G401 (cell line): ENCODE results near the gene OR2D2. TPM values are rescaled to one million over a fixed set of nuclear protein-coding genes. Genes with fewer than 3 reads are reported as not detected.
"Not testable (repeated sequence)": the region's sequence is repeated elsewhere in the genome, so short reads cannot be mapped to it uniquely, and the experiment has no call there.

Experiments used
- DNase-seq: peaks from one replicate; pipeline ENCODE4 v3.0.0-alpha.2; 2015; ENCODE audit warnings: low spot score
- in situ Hi-C: cut with HindIII; loops from 2 replicates; pipeline ENCODE4 v1.10.0; 2016; ENCODE audit warnings: low sequenced_read_pairs, mixed read lengths
- total RNA-seq: library from RNA; depleted of rRNA; stranded (reverse); fragments of >200 nt; shearing (Covaris generic); gene quantifications from 2 replicates; pipeline ENCODE4 v1.2.3, GENCODE V29; 2014

The OR2D2 gene
- total RNA-seq, 1 experiment from 2014 or later, result not detected

GRCh38 chr11:6889835-6890234 lies 2.5 kb downstream of the OR2D2 start:
- in situ Hi-C loops, result no loop called here

GRCh38 chr11:6888830-6889229 lies 3.5 kb downstream of the OR2D2 start:
- no peak for DNase-seq
- in situ Hi-C loops, result no loop called here

More at GRCh38 chr11:6889835-6890234, 2.5 kb downstream of the OR2D2 start:
- no peak for DNase-seq

GRCh38 chr11:6887711-6888110 lies 4.6 kb downstream of the OR2D2 start:
- in situ Hi-C loops, DNase-seq: not testable (repeated sequence)

GRCh38 chr11:6882751-6883150 lies 9.5 kb downstream of the OR2D2 start:
- in situ Hi-C loops, result no loop called here
- no peak for DNase-seq

- no peak for DNase-seq
- in situ Hi-C loops, result no loop called here
Observed at GRCh38 chr11:6876914-6877313, 15.4 kb downstream of the OR2D2 start.

GRCh38 chr11:6876325-6876724 lies 16.0 kb downstream of the OR2D2 start, which contains the start of gene OR10A4:
Gene OR10A4, plus strand, starts transcription at chr11:6876625. Its CDS starts 23 bp downstream, at chr11:6876648.
- no peak for DNase-seq
- in situ Hi-C loops, result no loop called here

GRCh38 chr11:6875761-6876160 lies 16.5 kb downstream of the OR2D2 start:
- DNase-seq, result no peak

GRCh38 chr11:6871278-6871677 lies 21.0 kb downstream of the OR2D2 start:
- in situ Hi-C loops, result no loop called here
- no peak for DNase-seq

More at GRCh38 chr11:6875761-6876160, 16.5 kb downstream of the OR2D2 start:
- in situ Hi-C loops, result no loop called here

- in situ Hi-C loops, result no loop called here
- DNase-seq, result no peak
Observed at GRCh38 chr11:6864438-6864837, 27.9 kb downstream of the OR2D2 start.

GRCh38 chr11:6862961-6863360 lies 29.3 kb downstream of the OR2D2 start, which contains the start of gene OR10A2:
Gene OR10A2, plus strand, starts transcription at chr11:6863057. Its CDS starts 6,698 bp downstream, at chr11:6869755.
- DNase-seq, result peak; percentile 81
- in situ Hi-C loops, result no loop called here

- in situ Hi-C loops, result no loop called here
- no peak for DNase-seq
Observed at GRCh38 chr11:6856871-6857270, 35.4 kb downstream of the OR2D2 start.

- DNase-seq, result peak; percentile 3
- in situ Hi-C loops, result no loop called here
Observed at GRCh38 chr11:6855971-6856541, 36.2 kb downstream of the OR2D2 start.

GRCh38 chr11:6854801-6855200 lies 37.5 kb downstream of the OR2D2 start:
- DNase-seq, in situ Hi-C loops: not testable (repeated sequence)

GRCh38 chr11:6850526-6850925 lies 41.8 kb downstream of the OR2D2 start:
- in situ Hi-C loops, result no loop called here

GRCh38 chr11:6845383-6845782 lies 46.9 kb downstream of the OR2D2 start, which contains the start of gene OR10A5:
Gene OR10A5, plus strand, starts transcription at chr11:6845683. Its CDS starts 0 bp downstream, at chr11:6845683.
- DNase-seq, result no peak
- in situ Hi-C loops, result no loop called here

More at GRCh38 chr11:6850526-6850925, 41.8 kb downstream of the OR2D2 start:
- DNase-seq, result no peak

GRCh38 chr11:6844356-6844755 lies 47.9 kb downstream of the OR2D2 start:
- in situ Hi-C loops, result no loop called here

GRCh38 chr11:6843670-6844069 lies 48.6 kb downstream of the OR2D2 start:
- in situ Hi-C loops, result no loop called here
- no peak for DNase-seq

More at GRCh38 chr11:6844356-6844755, 47.9 kb downstream of the OR2D2 start:
- DNase-seq, result no peak

GRCh38 chr11:6841694-6842093 lies 50.6 kb downstream of the OR2D2 start:
- DNase-seq, result no peak
- in situ Hi-C loops, result no loop called here
